Stimulated activated effector memory CD8-positive, alpha-beta T cell treated with anti-CD3 and anti-CD28 coated beads, Interleukin-12 subunit alpha, Interleukin-12 subunit beta, amount 100 ng/mL, for 72 hours (primary cell): ENCODE results near the gene GOSR1.
"Not testable (repeated sequence)": the region's sequence is repeated elsewhere in the genome, so short reads cannot be mapped to it uniquely, and the experiment has no call there.

Experiments
- ATAC-seq: fragments of 150-1000 bp; cut with Tn5 transposase; 2 replicates; pipeline ENCODE4 v1.10.0; 2021
- DNase-seq, 2 donors: peaks; one replicate each; pipeline ENCODE4 v3.0.0; 2021 to 2022; ENCODE audit warnings: low spot score in 2 of 2
- H3K27ac Mint-ChIP-seq: one replicate; pipeline ENCODE4 v1.8.0; 2022; ENCODE audit warnings: mild to moderate bottlenecking, mixed read lengths
- H3K36me3 Mint-ChIP-seq: one replicate; pipeline ENCODE4 v1.8.0; 2022; ENCODE audit warnings: mild to moderate bottlenecking, mixed read lengths
- H3K4me1 Mint-ChIP-seq: one replicate; pipeline ENCODE4 v1.8.0; 2022; ENCODE audit warnings: mixed read lengths
- H3K4me3 Mint-ChIP-seq: one replicate; pipeline ENCODE4 v1.8.0; 2022; ENCODE audit warnings: mild to moderate bottlenecking, mixed read lengths
- H3K9me3 Mint-ChIP-seq: one replicate; pipeline ENCODE4 v1.8.0; 2022; ENCODE audit warnings: mixed read lengths

Gene GOSR1

DNA sequence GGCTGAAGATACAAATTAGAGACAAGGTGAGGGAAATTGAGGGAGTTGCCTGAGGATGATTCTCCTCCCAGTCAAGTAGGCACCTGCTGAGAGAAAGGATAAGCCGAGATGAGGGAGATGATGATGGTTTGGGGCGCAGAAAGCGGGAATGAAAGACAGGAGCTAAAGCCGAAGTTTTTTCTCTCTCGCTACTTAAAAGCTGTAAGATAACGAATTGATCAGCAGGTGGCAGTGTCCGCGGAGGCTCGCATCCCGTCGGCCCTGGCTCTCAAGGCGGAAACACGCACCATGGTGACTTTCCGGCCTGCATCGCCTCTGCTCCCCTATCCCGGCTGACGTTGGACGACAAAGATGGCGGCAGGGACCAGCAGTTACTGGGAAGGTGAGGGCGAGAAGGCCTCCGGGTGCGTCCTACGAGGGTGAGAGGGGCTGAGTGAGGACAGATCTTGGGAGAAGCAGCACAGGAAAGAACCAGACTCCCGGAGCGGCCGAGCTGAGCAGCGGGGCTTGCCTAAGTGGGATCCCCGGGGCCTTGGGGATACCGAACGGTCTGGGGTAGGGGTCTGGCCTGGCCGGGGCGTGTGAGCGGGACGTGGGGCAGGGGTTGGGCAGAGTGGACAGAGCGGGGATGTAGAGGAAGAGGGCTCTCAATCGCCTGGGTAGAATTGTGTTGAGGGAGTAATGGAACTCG, at the start of gene GOSR1:
Gene GOSR1, plus strand, starts transcription at position 326 of the 691 bp plus-strand sequence. Its CDS starts 26 bp downstream, at position 352.
- peak; percentile 100 for ATAC-seq
- Mint-ChIP-seq H3K36me3 (peaks cover 38% of the 10 kb centered on the region), H3K9me3 (no peaks in the 10 kb centered on the region), H3K27ac (peak within 1 kb of the TSS; percentile 99), H3K4me1 (peaks cover 20% of the 10 kb centered on the region), H3K4me3 (peak within 1 kb of the TSS; percentile 91)
- peak; percentile 76 to 94 for DNase-seq

DNA sequence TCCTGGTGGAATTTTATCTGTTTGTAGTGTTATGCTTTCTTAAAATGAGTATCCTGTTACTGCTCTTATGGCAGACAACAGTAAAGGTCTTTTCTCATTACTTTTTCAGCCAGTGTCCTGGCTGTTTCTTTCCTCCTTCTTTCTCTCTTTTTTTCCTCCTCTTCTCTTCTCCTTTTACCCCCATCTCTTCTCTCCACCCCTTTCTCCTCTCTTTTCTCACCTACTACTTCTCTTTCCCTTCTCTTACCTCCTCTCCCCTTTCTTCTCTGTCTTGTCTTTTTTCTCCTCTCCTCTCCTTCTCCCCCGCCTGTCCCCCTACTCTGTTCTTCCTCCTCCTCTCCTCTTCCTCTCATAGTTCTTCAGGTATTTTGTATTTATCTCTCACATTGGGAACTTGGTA, 49.6 kb upstream of the GOSR1 start:
- Mint-ChIP-seq H3K4me3 (no peak overlapping the region), H3K36me3 (peaks cover 81% of the 10 kb centered on the region), H3K4me1 (peaks cover 7% of the 10 kb centered on the region), H3K27ac (no peak overlapping the region), H3K9me3 (no peaks in the 10 kb centered on the region)
- DNase-seq: no peak
- ATAC-seq: no peak

DNA sequence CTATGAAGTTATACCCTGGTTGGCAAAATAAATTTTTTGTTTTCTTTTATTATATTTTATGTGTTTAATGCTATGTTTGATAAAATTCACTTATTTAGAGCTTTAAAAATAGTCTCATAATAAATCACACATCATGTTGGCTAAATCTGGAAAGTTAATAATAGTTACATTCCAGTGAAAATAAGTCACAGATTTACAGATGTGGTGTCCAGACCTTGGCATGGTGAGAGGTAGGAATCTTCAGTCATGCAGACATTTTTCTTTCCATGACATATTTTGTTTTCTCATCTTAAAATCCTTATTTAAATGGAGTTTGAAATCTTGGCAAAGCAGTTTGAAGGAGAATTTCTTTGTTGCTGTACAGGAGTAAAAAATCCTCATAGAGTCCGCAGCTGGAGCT, 48.1 kb upstream of the GOSR1 start:
- no peaks in the 10 kb centered on the region for H3K9me3 Mint-ChIP-seq
- ATAC-seq (no peak), DNase-seq (no peak)
- peaks cover 81% of the 10 kb centered on the region for H3K36me3 Mint-ChIP-seq
- peaks cover 6% of the 10 kb centered on the region for H3K4me1 Mint-ChIP-seq
- no peak overlapping the region for H3K4me3 Mint-ChIP-seq
- H3K27ac Mint-ChIP-seq: no peak overlapping the region

DNA sequence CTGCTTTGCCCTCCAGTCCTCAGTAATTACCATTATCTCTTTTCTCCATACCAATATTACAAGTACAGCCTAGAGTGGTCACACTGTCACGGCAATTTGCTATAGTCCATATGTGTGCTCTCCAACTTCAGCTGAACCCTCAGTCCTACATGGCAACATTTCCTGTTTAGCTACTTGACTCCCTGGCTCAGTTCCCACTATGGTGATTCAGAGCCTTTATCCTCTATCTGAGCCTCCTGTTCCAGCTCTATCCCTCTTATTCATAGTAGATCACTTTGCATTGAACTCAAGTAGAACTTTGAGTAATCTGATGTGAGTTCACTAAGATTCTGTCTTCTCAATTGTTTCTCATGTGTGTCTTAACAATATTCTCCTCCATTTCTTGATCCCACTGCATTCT, 43.7 kb upstream of the GOSR1 start:
- Mint-ChIP-seq H3K9me3 (no peaks in the 10 kb centered on the region), H3K36me3 (peaks cover 71% of the 10 kb centered on the region), H3K4me1 (peaks cover 13% of the 10 kb centered on the region), H3K4me3 (no peak overlapping the region), H3K27ac (no peak overlapping the region)
- DNase-seq: no peak
- ATAC-seq: no peak

DNA sequence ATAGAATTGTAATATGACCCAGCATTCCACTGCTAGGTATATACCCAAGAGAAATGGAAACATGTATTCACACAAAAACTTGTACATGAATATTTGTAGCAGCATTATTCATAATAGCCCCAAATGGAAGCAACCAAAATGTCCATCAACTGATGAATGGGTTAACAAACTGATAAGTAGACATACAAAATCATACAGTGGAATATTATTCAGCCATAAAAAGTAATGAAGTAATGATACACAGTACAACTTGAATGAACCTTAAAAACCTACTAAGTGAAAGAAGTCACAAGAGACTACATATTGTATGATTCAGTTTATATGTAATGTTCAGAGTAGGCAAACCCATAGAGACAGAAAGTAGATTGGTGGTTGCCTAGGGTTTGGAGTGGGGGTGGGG, 40.5 kb upstream of the GOSR1 start:
- no peak for DNase-seq
- Mint-ChIP-seq H3K9me3 (no peaks in the 10 kb centered on the region), H3K36me3 (peaks cover 53% of the 10 kb centered on the region), H3K4me3 (no peak overlapping the region), H3K27ac (no peak overlapping the region), H3K4me1 (peaks cover 13% of the 10 kb centered on the region)
- ATAC-seq: no peak

DNA sequence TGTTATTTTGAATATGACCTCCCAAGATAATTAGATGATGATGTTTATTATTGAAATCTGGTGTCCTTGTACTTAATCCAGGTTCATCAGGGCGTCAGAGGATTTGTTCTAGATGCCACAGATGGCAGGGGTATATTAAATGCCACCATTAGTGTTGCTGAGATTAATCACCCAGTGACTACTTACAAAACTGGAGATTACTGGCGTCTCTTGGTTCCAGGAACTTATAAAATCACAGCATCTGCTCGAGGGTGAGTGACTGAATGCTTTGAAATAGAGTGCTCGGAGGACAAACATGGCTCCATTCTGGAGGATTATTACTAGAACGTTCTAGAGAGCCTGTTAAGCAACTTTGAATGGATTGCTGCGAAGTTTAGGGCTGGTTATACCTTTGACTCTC, 33.5 kb upstream of the GOSR1 start:
- no peaks in the 10 kb centered on the region for H3K9me3 Mint-ChIP-seq
- DNase-seq: no peak
- H3K36me3 Mint-ChIP-seq: peaks cover 57% of the 10 kb centered on the region
- H3K4me3 Mint-ChIP-seq: no peak overlapping the region
- H3K4me1 Mint-ChIP-seq: peaks cover 4% of the 10 kb centered on the region
- ATAC-seq: no peak
- H3K27ac Mint-ChIP-seq: no peak overlapping the region

DNA sequence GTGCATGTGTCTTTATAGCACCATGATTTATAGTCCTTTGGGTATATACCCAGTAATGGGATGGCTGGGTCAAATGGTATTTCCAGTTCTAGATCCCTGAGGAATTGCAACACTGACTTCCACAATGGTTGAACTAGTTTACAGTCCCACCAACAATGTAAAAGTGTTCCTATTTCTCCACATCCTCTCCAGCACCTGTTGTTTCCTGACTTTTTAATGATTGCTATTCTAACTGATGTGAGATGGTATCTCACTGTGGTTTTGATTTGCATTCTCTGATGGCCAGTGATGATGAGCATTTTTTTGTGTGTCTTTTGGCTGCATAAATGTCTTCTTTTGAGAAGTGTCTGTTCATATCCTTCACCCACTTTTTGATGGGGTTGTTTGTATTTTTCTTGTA, 30.6 kb upstream of the GOSR1 start:
- H3K36me3 Mint-ChIP-seq: peaks cover 81% of the 10 kb centered on the region

DNA sequence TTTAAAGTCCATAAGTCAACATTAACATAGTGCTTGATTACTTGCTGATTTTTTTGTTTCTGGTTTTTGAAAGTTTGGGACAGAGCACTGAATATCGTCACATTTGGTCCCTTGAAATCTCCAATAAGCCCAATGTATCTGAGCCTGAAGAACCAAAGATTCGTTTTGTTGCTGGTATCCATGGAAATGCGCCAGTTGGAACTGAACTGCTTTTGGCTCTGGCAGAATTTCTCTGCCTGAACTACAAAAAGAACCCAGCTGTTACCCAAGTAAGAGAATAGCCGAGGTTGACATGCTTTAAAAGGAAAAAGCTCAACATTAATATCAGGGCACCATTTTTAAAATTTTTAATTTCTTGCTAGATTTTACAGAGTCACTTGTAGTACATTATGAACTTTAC, 27.7 kb upstream of the GOSR1 start:
- Mint-ChIP-seq H3K4me3 (no peak overlapping the region), H3K9me3 (no peaks in the 10 kb centered on the region), H3K36me3 (peaks cover 83% of the 10 kb centered on the region), H3K27ac (no peak overlapping the region), H3K4me1 (peaks cover 4% of the 10 kb centered on the region)
- ATAC-seq: no peak
- DNase-seq: no peak

More for the DNA sequence above, 30.6 kb upstream of the GOSR1 start:
- not testable (repeated sequence) for H3K4me1 Mint-ChIP-seq, DNase-seq, H3K4me3 Mint-ChIP-seq, H3K9me3 Mint-ChIP-seq, ATAC-seq
- H3K27ac Mint-ChIP-seq: peak overlapping the region; percentile 76

DNA sequence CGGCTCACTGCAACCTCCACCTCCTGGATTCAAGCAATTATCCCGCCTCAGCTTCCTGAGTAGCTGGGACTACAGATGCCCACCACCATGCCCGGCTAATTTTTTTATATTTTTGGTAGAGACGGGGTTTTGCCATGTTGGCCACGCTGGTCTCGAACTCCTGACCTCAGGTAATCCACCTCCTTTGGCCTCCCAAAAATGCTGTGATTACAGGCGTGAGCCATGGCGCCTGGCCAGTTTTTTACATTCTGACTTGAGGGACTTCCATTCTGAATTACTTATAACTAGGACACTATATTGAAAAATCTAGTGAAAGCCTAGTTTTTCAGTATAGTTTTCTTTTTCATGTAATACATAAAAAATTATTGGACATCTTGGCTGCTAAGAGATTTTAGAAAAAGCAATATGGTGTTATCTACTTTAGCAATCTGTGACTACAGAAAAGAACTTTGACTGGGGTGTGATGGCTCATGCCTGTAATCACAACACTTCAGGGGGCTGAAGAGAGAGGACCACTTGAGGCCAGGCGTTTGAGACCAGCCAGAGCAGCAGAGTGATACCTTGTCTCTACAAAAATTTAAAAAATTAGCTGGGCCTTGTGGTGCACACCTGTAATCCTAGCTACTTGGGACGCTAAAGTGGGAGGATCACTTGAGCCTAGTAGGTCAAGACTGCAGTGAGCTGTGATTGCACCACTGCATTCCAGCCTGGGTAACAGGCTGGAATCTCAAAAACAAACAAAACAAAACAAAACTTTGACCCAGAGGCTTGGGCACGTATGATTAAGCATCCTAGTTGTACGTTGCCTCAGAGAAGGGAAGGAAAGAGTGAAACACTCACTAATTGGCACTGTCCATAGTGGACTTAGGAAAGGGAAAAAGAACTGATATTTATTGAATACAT, 26.8 kb upstream of the GOSR1 start:
- ATAC-seq: no peak
- peak overlapping the region; percentile 23 for H3K27ac Mint-ChIP-seq
- H3K4me1 Mint-ChIP-seq: peaks cover 4% of the 10 kb centered on the region

DNA sequence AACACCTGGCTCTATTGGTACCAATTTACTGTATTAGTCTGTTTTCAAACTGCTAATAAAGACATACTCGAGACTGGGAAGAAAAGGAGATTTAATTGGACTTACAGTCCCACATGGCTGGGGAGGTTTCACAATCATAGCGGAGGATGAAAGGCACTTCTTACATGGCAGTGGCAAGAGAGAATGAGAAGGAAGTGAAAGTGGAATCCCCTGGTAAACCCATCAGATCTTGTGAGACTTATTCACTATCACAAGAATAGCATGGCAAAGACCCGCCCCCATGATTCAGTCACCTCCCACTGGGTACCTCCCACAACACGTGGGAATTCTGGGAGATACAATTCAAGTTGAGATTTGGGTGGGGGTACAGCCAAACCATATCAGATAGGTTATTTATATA, 22.6 kb upstream of the GOSR1 start:
- Mint-ChIP-seq H3K36me3 (peaks cover 99% of the 10 kb centered on the region), H3K4me3 (no peak overlapping the region), H3K27ac (no peak overlapping the region), H3K4me1 (no peaks in the 10 kb centered on the region), H3K9me3 (no peaks in the 10 kb centered on the region)
- DNase-seq (no peak), ATAC-seq (no peak)

More for the DNA sequence above, 26.8 kb upstream of the GOSR1 start:
- DNase-seq: no peak
- Mint-ChIP-seq H3K36me3 (peaks cover 82% of the 10 kb centered on the region), H3K4me3 (no peak overlapping the region), H3K9me3 (no peaks in the 10 kb centered on the region)

DNA sequence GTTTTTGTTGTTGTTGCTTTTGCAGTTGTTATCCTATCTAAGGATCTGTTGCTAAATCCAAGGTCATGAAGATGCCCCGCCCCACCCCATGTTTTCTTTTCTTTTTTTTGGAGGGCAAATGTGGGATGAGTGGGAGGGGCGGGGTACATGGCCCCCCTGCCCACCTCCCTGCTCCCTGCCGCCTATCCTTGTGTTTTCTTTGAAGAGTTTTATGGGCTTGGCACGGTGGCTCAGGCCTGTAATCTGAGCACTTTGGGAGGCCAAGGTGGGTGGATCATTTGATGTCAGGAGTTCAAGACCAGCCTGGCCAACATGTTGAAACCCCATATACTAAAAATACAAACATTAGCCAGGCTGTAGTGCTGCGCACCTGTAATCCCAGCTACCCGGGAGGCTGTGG, 18.8 kb upstream of the GOSR1 start:
- no peaks in the 10 kb centered on the region for H3K4me1 Mint-ChIP-seq
- peaks cover 87% of the 10 kb centered on the region for H3K36me3 Mint-ChIP-seq
- ATAC-seq: no peak
- DNase-seq: no peak
- H3K9me3 Mint-ChIP-seq: no peaks in the 10 kb centered on the region
- no peak overlapping the region for H3K4me3 Mint-ChIP-seq
- no peak overlapping the region for H3K27ac Mint-ChIP-seq

DNA sequence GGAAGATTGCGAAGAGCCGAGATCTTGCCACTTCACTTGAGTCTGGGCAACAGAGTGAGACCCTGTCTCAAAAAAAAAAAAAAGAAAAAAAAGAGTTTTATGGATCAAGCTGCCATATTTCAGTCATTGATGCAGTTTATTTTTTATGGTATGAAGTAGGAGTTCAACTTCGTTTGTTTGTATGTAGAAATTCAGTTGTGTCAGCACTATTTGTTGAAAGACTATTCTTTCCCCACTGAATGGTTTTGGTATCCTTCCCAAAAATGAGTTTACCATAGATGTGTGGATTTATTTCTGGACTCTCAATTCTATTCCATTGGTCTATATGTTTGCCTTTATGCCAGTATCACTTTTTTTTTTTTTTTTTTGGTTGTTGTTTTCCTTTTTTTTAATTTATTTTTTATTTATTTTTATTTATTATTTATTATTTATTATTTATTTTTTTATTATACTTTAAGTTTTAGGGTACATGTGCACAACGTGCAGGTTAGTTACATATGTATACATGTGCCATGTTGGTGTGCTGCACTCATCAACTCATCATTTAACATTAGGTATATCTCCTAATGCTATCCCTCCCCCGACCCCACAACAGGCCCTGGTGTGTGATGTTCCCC, 18.3 kb upstream of the GOSR1 start:
- H3K36me3 Mint-ChIP-seq: peaks cover 86% of the 10 kb centered on the region
- H3K4me1 Mint-ChIP-seq, H3K9me3 Mint-ChIP-seq, H3K27ac Mint-ChIP-seq, DNase-seq, H3K4me3 Mint-ChIP-seq, ATAC-seq: not testable (repeated sequence)

DNA sequence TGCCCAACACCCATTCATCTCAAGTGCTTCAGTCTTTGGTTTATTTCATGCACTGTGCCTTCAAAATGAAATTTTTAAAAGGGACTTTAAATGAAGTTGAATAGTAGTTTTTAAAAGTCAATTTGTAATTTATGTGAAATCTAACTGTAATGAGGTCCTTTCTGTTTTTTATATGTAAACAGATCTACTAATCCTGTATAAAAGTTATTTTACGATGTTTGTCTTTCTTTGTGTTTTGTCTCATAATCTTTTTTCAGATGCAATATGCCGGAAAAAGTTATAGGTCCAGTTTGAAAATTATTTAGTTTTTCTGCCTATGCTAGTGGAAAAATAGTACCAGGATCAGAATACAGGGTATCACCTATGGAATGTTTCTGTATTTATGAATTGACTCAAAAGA, 8.7 kb upstream of the GOSR1 start:
- no peaks in the 10 kb centered on the region for H3K4me1 Mint-ChIP-seq
- H3K36me3 Mint-ChIP-seq: peaks cover 26% of the 10 kb centered on the region
- ATAC-seq: no peak
- H3K4me3 Mint-ChIP-seq: no peak overlapping the region
- DNase-seq: no peak
- H3K27ac Mint-ChIP-seq: no peak overlapping the region
- H3K9me3 Mint-ChIP-seq: no peaks in the 10 kb centered on the region

DNA sequence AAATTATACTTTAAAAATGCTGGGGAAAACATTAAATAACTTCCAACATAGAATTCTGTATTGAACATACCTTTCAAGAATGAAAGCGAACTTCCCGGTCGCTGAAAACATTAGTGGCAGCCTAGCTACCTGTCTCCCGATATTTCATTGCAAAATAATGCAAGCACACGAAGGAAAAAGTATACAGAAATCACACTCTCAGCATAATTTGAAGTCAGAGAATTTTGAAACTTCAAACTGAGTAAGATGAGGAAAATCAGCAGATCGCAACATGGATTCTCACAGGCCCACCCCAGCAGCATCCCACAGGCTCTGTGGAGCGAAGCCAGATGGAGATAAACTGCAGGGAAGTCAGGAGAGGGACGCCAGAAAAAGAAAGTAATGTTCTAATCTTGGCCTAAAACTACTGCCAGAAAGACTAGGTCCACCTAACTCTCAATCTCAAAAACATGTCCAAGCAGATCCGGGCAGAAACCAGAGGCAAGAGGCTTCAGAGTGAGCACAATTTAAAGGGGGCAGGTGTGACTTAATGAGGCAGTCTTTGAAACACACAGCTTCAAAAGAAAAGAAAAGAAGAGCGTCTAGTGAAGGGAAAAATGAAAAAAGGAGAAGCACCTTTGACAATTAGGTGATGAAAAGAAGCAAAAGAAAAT, 4.8 kb upstream of the GOSR1 start:
- no peak for DNase-seq
- no peak overlapping the region for H3K27ac Mint-ChIP-seq
- H3K36me3 Mint-ChIP-seq: peaks cover 4% of the 10 kb centered on the region
- no peak for ATAC-seq
- peaks cover 11% of the 10 kb centered on the region for H3K4me1 Mint-ChIP-seq
- no peaks in the 10 kb centered on the region for H3K9me3 Mint-ChIP-seq
- H3K4me3 Mint-ChIP-seq: no peak overlapping the region

DNA sequence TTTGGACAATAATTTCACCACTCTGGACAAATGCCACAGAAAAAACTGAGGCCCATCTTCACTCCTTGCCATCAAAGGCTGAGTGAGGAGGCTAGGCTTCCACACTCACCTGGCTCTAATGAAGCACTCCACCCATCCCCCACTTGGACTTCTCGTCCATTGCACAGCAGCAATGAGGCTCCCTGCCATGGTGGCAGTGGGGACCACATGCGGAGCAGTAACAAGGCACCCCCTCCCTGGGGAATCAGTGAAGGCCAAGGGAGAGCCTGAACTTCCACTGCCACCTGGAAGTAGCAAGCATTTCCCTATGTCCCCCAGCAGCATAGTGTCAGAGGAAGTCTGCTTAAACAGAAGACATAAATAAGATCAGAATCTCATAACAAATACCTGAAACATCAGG, 2.0 kb upstream of the GOSR1 start:
- H3K27ac Mint-ChIP-seq: no peak overlapping the region
- ATAC-seq: no peak
- H3K4me1 Mint-ChIP-seq: peaks cover 20% of the 10 kb centered on the region
- H3K9me3 Mint-ChIP-seq: no peaks in the 10 kb centered on the region
- H3K36me3 Mint-ChIP-seq: peaks cover 18% of the 10 kb centered on the region
- no peak for DNase-seq
- no peak overlapping the region for H3K4me3 Mint-ChIP-seq
